ENCODE data around the gene RTN3.

RTN3 gene

GRCh38 chr11:63736864-63737263, 55.6 kb downstream of the RTN3 start:
- no peak for DNase-seq

- DNase-seq, result no peak
Observed at GRCh38 chr11:63737718-63738117, 56.4 kb downstream of the RTN3 start.

- peak in 45 of 56 donors; percentile 1 to 89 (median 33) for DNase-seq
Observed at GRCh38 chr11:63738720-63739360, 57.5 kb downstream of the RTN3 start.

GRCh38 chr11:63745304-63746170, 64.2 kb downstream of the RTN3 start:
- DNase-seq, result no peak

- no peak for DNase-seq
Observed at GRCh38 chr11:63747011-63747410, 65.7 kb downstream of the RTN3 start.

GRCh38 chr11:63749624-63750023, 68.3 kb downstream of the RTN3 start:
- DNase-seq, result no peak

- DNase-seq, result no peak
Observed at GRCh38 chr11:63756919-63757761, 75.8 kb downstream of the RTN3 start.

GRCh38 chr11:63760487-63761079, 79.3 kb downstream of the RTN3 start:
- DNase-seq, result no peak

- peak in 1 of 56 donors; percentile 1 for DNase-seq
Observed at GRCh38 chr11:63761188-63761587, 79.9 kb downstream of the RTN3 start.

- DNase-seq, result peak in 15 of 56 donors; percentile 15 to 60 (median 36)
Observed at GRCh38 chr11:63761931-63762653, 80.8 kb downstream of the RTN3 start.

GRCh38 chr11:63762654-63763495, 81.6 kb downstream of the RTN3 start:
- DNase-seq, result peak in 43 of 56 donors; percentile 32 to 86 (median 59)

- DNase-seq, result peak in 18 of 56 donors; percentile 5 to 63 (median 34)
Observed at GRCh38 chr11:63763496-63764339, 82.4 kb downstream of the RTN3 start.

- no peak for DNase-seq
Observed at GRCh38 chr11:63764340-63764678, 83.0 kb downstream of the RTN3 start.

GRCh38 chr11:63764679-63765647, 83.7 kb downstream of the RTN3 start:
- DNase-seq, result peak in 1 of 56 donors; percentile 1

- DNase-seq, result no peak
Observed at GRCh38 chr11:63765688-63766241, 84.5 kb downstream of the RTN3 start.

- DNase-seq, result peak in 5 of 56 donors; percentile 6 to 25 (median 17)
Observed at GRCh38 chr11:63766531-63767235, 85.4 kb downstream of the RTN3 start.

- DNase-seq, result peak in 1 of 56 donors; percentile 27
Observed at GRCh38 chr11:63767267-63767564, 85.9 kb downstream of the RTN3 start.

Measured in nucleus accumbens (tissue), 56 donors.